Measurements from ENCODE around the gene CSAD.
A peak's percentile ranks its signal among the peaks of the same experiment; 100 is the strongest.

- TF ChIP-seq POLR2AphosphoS5 (IDR thresholded peaks at IDR 0.05; ENCODE audit: borderline replicate concordance, low read depth, low read length) (peak; percentile 64), EZH2 (IDR thresholded peaks at IDR 0.05) (no peak)
Measured at GRCh38 chr12:53180931-53181645, 363 bp upstream of the CSAD start.

Data from SK-N-MC (cell line).